Measurements from ENCODE around the gene KLK11.

DNA sequence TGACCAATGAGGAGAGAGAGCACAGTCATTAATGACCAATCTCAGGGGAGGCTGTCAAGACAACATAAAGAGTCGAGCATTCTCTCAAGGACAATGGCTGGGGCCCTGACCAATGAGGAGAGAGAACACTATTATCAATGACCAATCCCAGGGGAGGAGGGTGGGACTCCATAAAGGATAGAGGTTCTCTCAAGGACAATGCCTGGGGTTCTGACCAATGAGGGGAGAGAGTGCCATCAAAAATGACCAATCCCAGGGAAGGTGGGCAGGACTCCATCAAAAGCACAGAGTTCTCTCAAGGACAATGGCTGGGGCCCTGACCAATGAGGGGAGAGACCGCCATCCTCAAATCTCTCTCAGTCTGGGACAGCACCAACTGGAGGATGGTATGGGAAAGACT lies 3.3 kb upstream of the KLK11 start:
- TF ChIP-seq CTCF (IDR thresholded peaks at IDR 0.05; ENCODE audit: low read length) (no peak), EZH2phosphoT487 (IDR thresholded peaks at IDR 0.05; ENCODE audit: low read length) (no peak)

Data from MM.1S (cell line).